ENCODE results near the gene CFAP97. TPM values are rescaled to one million over a fixed set of nuclear protein-coding genes. Genes with fewer than 3 reads are reported as not detected.

CFAP97 gene
- total RNA-seq, 1 donor from 2014 or later, result 27.5 TPM

GRCh38 chr4:185118876-185119275, 84.9 kb downstream of the CFAP97 start:
- H3K27ac Mint-ChIP-seq, result no peak overlapping the region
- H3K36me3 Mint-ChIP-seq (ENCODE audit: insufficient read depth), result no peaks in the 10 kb centered on the region
- TF ChIP-seq CTCF (IDR thresholded peaks at IDR 0.05; ENCODE audit: unreplicated experiment), result no peak
- H3K4me1 Mint-ChIP-seq (ENCODE audit: low read depth), result peaks cover 12% of the 10 kb centered on the region
- H3K4me3 Mint-ChIP-seq (ENCODE audit: low read depth), result no peak overlapping the region
- peaks cover 7% of the 10 kb centered on the region for H3K27me3 Mint-ChIP-seq
- H3K9me3 Mint-ChIP-seq (ENCODE audit: low read depth), result no peaks in the 10 kb centered on the region
- no peak for DNase-seq (ENCODE audit: low spot score, unreplicated experiment)

GRCh38 chr4:185117300-185117934, 86.4 kb downstream of the CFAP97 start:
- Mint-ChIP-seq H3K4me3 (ENCODE audit: low read depth) (no peak overlapping the region), H3K27ac (no peak overlapping the region), H3K36me3 (ENCODE audit: insufficient read depth) (no peaks in the 10 kb centered on the region), H3K27me3 (no peaks in the 10 kb centered on the region), H3K9me3 (ENCODE audit: low read depth) (no peaks in the 10 kb centered on the region), H3K4me1 (ENCODE audit: low read depth) (peaks cover 12% of the 10 kb centered on the region)
- DNase-seq (ENCODE audit: low spot score, unreplicated experiment), result no peak
- TF ChIP-seq CTCF (IDR thresholded peaks at IDR 0.05; ENCODE audit: unreplicated experiment), result no peak

DNA sequence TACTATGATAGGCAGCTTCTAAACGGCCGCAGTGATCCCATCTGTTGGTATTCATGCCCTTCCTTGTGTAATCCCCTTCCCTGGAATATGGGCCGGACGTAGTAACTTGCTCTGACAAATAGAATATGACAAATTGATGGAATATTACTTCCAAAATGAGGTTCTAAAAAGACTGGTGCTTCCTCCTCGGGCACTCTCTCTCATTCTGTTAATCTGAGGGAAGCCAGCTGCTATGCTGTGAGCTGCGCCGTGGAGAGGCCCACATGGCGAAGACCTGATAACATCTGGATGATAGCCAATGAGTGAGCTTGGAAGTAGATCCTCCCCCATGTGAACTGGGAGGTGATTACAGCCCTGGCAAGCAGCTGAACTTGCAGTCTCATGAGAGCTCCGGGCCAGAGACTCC, 88.0 kb downstream of the CFAP97 start:
- peaks cover 14% of the 10 kb centered on the region for H3K4me1 Mint-ChIP-seq (ENCODE audit: low read depth)

GRCh38 chr4:185113340-185113739, 90.5 kb downstream of the CFAP97 start:
- Mint-ChIP-seq H3K36me3 (ENCODE audit: insufficient read depth) (no peaks in the 10 kb centered on the region), H3K27ac (no peak overlapping the region), H3K4me1 (ENCODE audit: low read depth) (peaks cover 20% of the 10 kb centered on the region), H3K27me3 (no peaks in the 10 kb centered on the region), H3K4me3 (ENCODE audit: low read depth) (no peak overlapping the region), H3K9me3 (ENCODE audit: low read depth) (peaks cover 4% of the 10 kb centered on the region)
- TF ChIP-seq CTCF (IDR thresholded peaks at IDR 0.05; ENCODE audit: unreplicated experiment), result no peak
- DNase-seq (ENCODE audit: low spot score, unreplicated experiment), result no peak

More for the DNA sequence above, 88.0 kb downstream of the CFAP97 start:
- H3K27ac Mint-ChIP-seq, result peak overlapping the region; percentile 80
- DNase-seq (ENCODE audit: low spot score, unreplicated experiment), result peak; percentile 20
- TF ChIP-seq CTCF (IDR thresholded peaks at IDR 0.05; ENCODE audit: unreplicated experiment), result no peak
- H3K36me3 Mint-ChIP-seq (ENCODE audit: insufficient read depth), result no peaks in the 10 kb centered on the region
- peak overlapping the region; percentile 19 for H3K4me3 Mint-ChIP-seq (ENCODE audit: low read depth)
- no peaks in the 10 kb centered on the region for H3K27me3 Mint-ChIP-seq
- H3K9me3 Mint-ChIP-seq (ENCODE audit: low read depth), result no peaks in the 10 kb centered on the region

- no peak for TF ChIP-seq CTCF (IDR thresholded peaks at IDR 0.05; ENCODE audit: unreplicated experiment)
- Mint-ChIP-seq H3K27me3 (no peaks in the 10 kb centered on the region), H3K9me3 (ENCODE audit: low read depth) (peaks cover 4% of the 10 kb centered on the region), H3K27ac (no peak overlapping the region), H3K4me3 (ENCODE audit: low read depth) (no peak overlapping the region), H3K4me1 (ENCODE audit: low read depth) (peaks cover 22% of the 10 kb centered on the region), H3K36me3 (ENCODE audit: insufficient read depth) (no peaks in the 10 kb centered on the region)
- no peak for DNase-seq (ENCODE audit: low spot score, unreplicated experiment)
Observed at GRCh38 chr4:185112104-185112503, 91.7 kb downstream of the CFAP97 start.
